Activated T-cell treated with anti-CD3 and anti-CD28 coated beads, Interleukin-2, amount 50 U/mL, for 48 hours (primary cell): Measurements from ENCODE around the gene ABCB11.
"Not testable (repeated sequence)": the region's sequence is repeated elsewhere in the genome, so short reads cannot be mapped to it uniquely, and the experiment has no call there.

ENCODE experiments used
- DNase-seq, 2 experiments: peaks; one replicate each; pipeline ENCODE4 v3.0.0-alpha.2; 2020

ABCB11 gene

DNA sequence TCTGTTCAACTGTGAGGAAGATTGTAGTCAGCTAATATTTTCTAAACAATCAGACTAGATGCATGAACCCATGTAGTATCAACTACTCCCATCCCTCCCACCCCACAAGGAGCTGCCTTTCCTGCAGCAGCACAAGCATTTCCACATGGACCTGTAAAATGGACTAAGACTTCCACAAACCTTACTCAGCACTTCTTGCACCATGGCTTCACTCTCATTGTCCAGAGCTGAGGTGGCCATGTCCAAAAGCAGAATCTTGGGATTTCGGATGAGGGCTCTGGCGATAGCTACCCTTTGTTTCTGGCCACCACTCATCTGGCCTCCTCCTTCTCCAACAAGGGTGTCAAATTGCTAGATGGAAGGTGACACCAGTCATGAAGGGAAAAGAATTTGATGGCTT lies 61.3 kb downstream of the ABCB11 start:
- no peak for DNase-seq

GRCh38 chr2:168968342-168968741 lies 62.8 kb downstream of the ABCB11 start:
- no peak for DNase-seq

- no peak for DNase-seq
These were observed 66.8 kb downstream of the ABCB11 start for GRCh38 chr2:168964251-168964807.

DNA sequence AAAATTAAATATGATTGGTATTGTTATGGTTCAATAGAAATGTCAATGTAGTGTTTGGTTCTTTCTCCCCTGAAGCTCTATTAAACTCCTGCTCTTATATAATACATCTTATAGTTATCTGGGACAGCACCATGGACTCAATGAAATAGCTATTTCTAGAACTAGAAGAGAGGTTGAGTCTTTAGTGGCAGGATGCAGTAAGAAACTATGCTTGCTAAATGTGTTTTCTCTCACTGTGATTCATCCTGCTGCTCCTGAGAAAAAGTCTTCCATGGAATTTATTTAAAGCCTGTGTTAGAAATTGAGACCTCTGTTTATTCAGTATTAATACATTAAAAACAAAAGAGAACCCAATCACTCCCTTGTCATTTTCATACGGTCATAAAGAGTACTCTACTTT lies 68.5 kb downstream of the ABCB11 start:
- no peak for DNase-seq

GRCh38 chr2:168961450-168962229 lies 69.5 kb downstream of the ABCB11 start:
- DNase-seq = no peak

DNA sequence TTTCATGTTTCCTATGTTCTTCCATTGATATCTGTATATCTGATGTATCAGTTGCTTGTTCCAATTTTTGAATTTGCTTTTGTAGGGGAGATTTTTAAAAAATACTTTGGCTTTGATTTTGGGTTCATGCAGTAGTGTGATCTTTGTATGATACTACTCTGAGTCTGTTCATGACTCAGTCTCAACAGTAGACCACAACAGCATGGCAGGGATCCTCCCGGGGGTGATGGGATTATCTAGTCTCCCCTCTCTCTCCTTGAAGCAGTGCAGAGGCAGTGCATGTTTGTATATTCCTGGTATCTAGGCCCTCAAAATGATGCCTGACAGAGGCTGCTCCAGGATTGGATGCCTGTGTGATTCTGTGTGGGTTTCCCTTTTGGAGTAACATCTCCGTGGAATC lies 74.7 kb downstream of the ABCB11 start:
- DNase-seq = no peak

DNA sequence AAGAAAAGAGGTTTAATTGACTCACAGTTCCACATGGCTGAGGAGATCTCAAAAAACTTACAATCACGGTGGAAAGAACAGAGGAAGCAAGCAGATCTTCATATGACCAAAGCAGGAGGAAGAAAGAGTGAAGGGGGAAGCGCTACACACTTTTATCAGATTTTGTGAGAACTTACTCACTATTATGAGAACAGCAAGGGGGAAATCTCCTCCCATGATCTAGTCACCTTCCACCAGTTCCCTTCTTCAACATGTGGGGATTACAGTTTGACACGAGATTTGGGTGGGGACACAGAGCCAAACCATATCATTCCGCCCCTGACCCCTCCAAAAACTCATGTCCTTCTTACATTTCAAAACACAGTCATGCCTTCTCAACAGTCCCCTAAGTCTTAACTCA lies 75.8 kb downstream of the ABCB11 start:
- DNase-seq = no peak

DNA sequence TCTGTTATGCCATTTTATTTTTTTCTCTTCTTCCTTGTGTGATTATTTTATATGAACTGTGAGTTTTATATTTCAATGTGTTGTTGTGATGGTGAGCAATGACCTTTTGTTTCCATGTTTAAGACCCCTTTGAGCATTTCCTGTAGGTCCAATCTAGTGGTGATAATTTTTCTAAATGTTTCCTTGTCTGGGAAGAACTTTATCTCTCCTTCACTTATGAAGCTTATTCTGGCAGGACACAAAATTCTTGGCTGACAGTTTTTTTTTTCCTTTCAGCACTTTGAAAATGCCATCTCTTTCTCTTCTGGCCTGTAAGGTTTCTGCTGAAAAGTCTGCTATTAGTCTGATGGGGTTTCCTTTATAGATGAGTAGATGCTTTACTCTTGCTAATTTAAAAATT lies 76.9 kb downstream of the ABCB11 start:
- no peak for DNase-seq

GRCh38 chr2:168952424-168952823 lies 78.7 kb downstream of the ABCB11 start:
- DNase-seq = no peak

- no peak for DNase-seq
These were observed 79.3 kb downstream of the ABCB11 start for GRCh38 chr2:168951871-168952270.

GRCh38 chr2:168949324-168949723 lies 81.8 kb downstream of the ABCB11 start:
- DNase-seq = no peak

DNA sequence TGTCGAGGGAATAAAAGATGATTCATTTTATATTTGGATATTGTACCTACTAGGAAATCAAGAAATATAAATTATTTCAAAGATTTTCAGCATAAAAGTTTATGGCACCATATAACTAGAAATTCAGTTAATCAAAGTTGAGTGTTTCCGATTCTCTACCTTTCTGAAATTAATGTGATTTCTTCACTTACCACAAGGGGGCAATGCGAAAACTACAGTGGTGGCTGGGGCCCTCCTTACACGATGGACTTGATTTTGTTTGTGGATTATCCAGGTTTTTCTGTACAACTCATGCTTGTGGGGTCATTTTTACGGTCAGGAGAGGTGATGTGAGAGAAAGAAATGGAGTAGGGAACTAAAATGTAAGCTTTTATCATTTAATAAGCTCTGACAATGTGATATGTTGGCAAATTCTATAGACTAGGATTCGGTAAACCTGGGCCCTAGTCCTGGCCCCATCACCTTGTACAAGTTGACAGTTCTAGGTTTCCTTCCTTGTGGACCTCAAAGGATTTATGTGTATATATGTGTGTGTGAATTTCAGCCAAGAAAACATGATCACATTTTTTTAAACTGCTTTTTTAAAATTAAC lies 82.4 kb downstream of the ABCB11 start:
- DNase-seq = no peak

- no peak for DNase-seq
These were observed 85.6 kb downstream of the ABCB11 start for GRCh38 chr2:168945508-168945907.

DNA sequence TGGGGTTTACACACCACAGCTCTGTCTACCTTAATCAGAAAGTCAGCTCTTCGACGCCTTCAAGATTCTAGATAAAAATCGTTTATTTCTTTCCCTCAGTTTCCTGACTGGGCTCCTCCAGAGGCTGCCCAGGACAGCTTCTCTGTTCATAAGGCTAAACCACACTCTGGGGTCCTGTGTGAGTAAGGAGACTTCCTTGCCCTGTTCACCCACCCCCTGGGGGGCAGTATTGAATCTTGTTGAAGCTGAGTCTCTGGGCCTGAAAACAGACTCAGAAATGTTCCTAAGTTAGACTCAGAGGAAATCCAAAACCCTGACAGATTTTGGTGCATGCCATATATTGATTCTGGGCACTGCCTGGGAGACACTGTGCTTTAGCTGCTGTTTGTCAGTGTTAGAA lies 87.1 kb downstream of the ABCB11 start:
- DNase-seq = no peak

- DNase-seq = no peak
These were observed 89.8 kb downstream of the ABCB11 start for GRCh38 chr2:168941297-168941696.

DNA sequence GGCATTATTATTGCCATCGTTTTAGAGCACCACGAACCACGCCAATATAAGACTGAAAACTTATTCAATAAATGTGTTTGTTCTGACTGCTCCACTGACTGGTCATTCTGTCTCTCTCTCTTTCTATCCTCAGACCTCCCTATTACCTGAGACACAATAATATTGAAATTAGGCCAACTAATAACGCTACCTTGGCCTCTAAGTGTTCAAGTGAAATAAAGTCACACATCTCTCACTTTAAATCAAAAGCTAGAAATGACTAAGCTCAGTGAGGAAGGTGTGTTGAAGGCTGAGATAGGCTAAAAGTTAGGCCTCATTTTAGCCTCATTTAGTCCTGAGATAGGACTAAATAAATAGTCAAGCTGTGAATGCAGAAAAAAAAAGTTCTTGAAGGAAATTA lies 91.2 kb downstream of the ABCB11 start:
- DNase-seq = no peak

DNA sequence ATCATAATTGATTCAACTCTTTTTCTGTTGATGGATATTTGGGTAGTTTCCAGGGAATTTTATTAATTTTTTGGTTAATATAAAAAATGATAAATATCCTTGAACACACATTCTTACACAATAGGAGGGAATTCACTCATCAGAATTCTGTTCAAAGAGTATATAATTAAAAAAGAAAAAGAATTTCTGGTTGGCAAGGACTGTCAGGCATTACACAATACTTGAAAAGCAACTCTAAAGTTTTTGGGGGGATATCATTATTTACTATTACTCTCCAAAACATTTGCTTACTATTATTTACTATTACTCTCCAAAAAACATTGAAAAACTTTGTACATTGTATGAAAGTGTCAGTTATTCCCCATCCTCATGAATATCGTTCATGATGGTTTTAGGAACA lies 92.1 kb downstream of the ABCB11 start:
- DNase-seq = no peak

DNA sequence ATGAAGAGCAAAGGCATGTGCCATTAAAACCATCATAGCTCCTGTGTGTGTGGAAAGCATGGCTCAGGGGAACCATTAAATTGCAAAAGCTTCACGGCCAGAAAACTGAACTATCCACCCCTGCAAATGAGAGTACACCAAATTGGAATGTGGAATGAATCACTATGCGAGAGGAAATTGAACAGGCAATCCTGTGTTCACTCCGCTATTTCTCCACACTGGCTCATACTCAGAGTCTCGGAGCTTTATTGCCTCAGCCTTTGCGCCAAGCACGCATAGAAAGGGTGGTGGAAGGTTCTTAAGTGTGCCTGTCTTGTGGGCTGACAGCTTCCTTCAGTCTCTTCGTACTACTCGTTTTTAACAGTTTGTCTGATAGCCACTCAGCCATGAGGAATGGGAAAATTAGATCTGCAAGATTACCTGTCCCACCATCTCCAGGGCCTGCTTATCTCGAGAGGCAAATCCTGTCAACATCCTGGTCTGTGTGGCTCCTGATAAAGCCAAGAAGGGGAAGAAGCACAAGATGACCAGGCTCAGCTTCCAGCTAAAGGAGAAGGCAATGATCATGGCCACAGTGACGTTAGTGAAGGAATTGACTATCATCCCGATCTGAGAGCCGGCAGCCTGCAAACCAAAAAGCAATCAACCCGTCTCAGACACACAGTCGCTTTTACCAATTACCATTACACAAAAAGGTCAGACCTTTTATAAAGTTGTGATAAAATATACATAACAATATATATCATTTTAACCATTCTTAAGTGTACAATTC lies 95.1 kb downstream of the ABCB11 start:
- no peak for DNase-seq

DNA sequence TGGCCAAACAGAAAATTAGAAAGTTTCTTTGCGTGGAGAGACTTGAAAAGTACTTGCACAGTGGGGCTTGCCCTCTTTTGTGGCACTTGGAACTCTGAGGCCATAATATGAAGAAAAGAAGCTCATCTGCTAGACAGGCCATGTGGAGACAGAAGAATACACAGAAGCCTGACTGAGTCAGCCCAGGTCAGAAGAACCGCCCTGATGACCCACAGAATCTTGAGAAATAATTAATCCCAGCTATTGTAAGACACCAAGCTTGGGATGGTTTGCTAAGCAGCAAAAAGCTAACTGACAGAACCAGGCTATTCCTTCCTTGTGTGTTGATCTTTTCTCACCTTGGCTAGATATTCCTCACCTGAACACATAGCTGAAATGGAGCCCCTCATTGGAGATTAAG lies 96.3 kb downstream of the ABCB11 start:
- DNase-seq = no peak

DNA sequence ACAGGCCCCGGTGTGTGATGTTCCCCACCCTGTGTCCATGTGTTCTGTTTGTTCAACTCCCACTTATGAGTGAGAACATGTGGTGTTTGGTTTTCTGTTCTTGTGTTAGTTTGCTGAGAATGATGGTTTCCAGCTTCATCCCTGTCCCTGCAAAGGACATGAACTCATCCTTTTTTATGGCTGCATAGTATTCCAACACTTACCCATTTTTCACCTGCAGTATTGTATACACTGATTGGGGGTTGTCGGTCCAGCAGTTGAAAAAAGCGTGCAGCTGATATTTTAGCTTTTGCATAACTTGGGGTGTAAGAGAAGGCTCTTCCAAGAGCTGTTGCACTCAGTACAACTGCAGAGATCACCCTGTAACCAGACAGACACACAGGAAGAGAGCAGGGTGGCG lies 99.0 kb downstream of the ABCB11 start:
- DNase-seq = not testable (repeated sequence)

DNA sequence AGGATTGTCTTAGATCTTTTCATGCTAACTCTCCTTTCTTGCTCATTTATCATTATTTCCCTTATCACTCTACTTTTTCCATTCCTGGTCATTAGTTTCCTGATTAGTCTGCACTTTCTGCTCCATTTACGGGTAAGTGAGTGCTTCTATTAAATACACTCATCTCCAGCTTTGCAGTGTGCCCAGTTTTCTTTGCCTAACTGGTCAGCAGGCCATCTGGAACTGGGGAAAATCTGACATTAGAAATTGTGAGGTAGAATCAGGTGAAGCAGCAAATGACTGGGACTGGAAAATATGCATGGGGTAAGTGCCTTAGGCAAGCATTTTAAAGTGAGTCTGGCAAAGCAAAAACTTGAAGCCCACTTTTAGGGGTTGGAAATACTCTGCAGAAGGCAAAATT lies 100.9 kb downstream of the ABCB11 start:
- no peak for DNase-seq

- no peak for DNase-seq
These were observed 102.1 kb downstream of the ABCB11 start for GRCh38 chr2:168929031-168929430.

DNA sequence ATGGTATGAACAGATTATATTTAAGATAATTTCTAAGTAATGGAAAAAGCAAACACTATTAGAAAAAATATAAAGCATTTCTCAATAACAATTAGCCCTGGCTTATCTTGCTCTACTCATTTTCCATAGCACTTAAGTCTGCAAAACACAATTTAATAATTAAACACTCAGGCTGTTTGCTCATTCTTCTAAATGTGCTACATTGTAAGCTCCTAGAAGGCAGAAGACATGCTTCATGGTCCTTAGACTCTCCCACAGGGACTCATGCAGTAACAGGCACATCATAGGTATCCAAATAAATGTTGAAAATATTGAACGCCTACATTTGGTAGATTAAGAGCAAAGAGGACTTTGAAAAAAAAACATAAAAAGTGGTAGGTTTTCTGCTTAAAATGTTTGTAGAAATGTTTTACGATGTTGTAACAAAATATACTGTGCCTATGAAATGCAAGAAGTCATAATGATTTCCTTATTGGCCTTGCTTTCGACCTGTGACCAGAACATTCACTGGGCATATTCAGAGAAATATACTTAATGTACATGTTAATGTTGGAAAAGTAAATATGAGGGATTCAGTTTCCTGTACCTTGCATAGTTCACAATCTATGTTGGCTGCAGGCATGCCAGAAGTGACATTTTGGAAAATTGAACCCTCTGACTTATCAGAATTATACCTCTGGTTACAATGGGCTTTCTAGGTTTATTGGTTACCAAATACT lies 102.9 kb downstream of the ABCB11 start:
- no peak for DNase-seq
